ENCODE results near the gene PDIK1L.
A peak's percentile ranks its signal among the peaks of the same experiment; 100 is the strongest.

The PDIK1L gene

GRCh38 chr1:26066857-26067256 is 44.8 kb upstream of the PDIK1L start (continued):
- TF ChIP-seq ZNF610 (tag by site-specific recombination; IDR thresholded peaks at IDR 0.05; ENCODE audit: borderline replicate concordance) (no peak), SP3 (tag by site-specific recombination; IDR thresholded peaks at IDR 0.05) (no peak), ZNF423 (tag by site-specific recombination; IDR thresholded peaks at IDR 0.05) (no peak)

GRCh38 chr1:26067432-26067911 is 44.2 kb upstream of the PDIK1L start, which contains the start of gene TRIM63:
TSS of gene TRIM63 (minus strand) at chr1:26067630. CDS start at chr1:26067494, 136 bp downstream.
- TF ChIP-seq ZNF18 (tag by site-specific recombination; IDR thresholded peaks at IDR 0.05) (no peak), ZNF449 (tag by site-specific recombination; IDR thresholded peaks at IDR 0.05) (peak; percentile 37; the same call in 1 of the 2 replicates)
- ChIA-PET CTCF (interaction anchor here (0.8 kb wide), 1 partner anchor 36 kb away, joined by 3 read pairs; no protein-coding TSS in a partner anchor), POLR2A (interaction anchor here (0.6 kb wide), 1 partner anchor 72 kb away, joined by 11 read pairs; no protein-coding TSS in a partner anchor)
- Histone ChIP-seq H3K9me3 (ENCODE audit: control insufficient read depth, insufficient read depth, low read depth, low read length) (no peaks in the 10 kb centered on the region), H3K36me3 (ENCODE audit: control insufficient read depth in 2 of 2, insufficient read depth in 1 of 2, low read length in 2 of 2) (no peaks in the 10 kb centered on the region), H3K4me1 (ENCODE audit: control insufficient read depth, insufficient read depth, low read length) (no peaks in the 10 kb centered on the region), H3K27ac (ENCODE audit: extremely low read depth, low read depth, low read length) (no peak within 1 kb of the TSS), H3K4me3 (ENCODE audit: low read depth, low read length) (no peak within 1 kb of the TSS)

GRCh38 chr1:26069941-26070295 is 41.7 kb upstream of the PDIK1L start:
- H3K36me3 ChIP-seq (ENCODE audit: control insufficient read depth in 2 of 2, insufficient read depth in 1 of 2, low read length in 2 of 2), result no peaks in the 10 kb centered on the region
- POLR2A ChIA-PET, result no interaction called here
- H3K9me3 ChIP-seq (ENCODE audit: control insufficient read depth, insufficient read depth, low read depth, low read length), result no peaks in the 10 kb centered on the region
- H3K4me3 ChIP-seq (ENCODE audit: low read depth, low read length), result no peak overlapping the region
- TF ChIP-seq ZNF23 (tag by site-specific recombination; IDR thresholded peaks at IDR 0.05; ENCODE audit: borderline replicate concordance) (no peak), ZNF155 (tag by site-specific recombination; IDR thresholded peaks at IDR 0.05) (no peak), OSR2 (tag by site-specific recombination; IDR thresholded peaks at IDR 0.05) (no peak), ZNF664 (tag by site-specific recombination; IDR thresholded peaks at IDR 0.05) (peak; percentile 81; the same call in 1 of the 2 replicates), KLF17 (tag by site-specific recombination; IDR thresholded peaks at IDR 0.05) (no peak)
- H3K4me1 ChIP-seq (ENCODE audit: control insufficient read depth, insufficient read depth, low read length), result no peaks in the 10 kb centered on the region
- CTCF ChIA-PET, result interaction anchor here (0.9 kb wide), 1 partner anchor 10 kb away, joined by 3 read pairs; no protein-coding TSS in a partner anchor
- H3K27ac ChIP-seq (ENCODE audit: extremely low read depth, low read depth, low read length), result no peak overlapping the region

GRCh38 chr1:26070296-26070962 is 41.2 kb upstream of the PDIK1L start:
- TF ChIP-seq TSHZ1 (tag by site-specific recombination; IDR thresholded peaks at IDR 0.05; ENCODE audit: borderline replicate concordance) (no peak), ZNF76 (tag by site-specific recombination; IDR thresholded peaks at IDR 0.05; ENCODE audit: borderline replicate concordance, low read depth) (no peak), ZFP69B (tag by site-specific recombination; IDR thresholded peaks at IDR 0.05) (no peak), ZNF423 (tag by site-specific recombination; IDR thresholded peaks at IDR 0.05) (no peak), CTCF (tag by site-specific recombination; IDR thresholded peaks at IDR 0.05) (no peak), ZNF335 (tag by site-specific recombination; conservative IDR thresholded peaks at IDR 0.05) (peak; percentile 59), OSR2 (tag by site-specific recombination; IDR thresholded peaks at IDR 0.05) (peak; percentile 33; the same call in 1 of the 2 replicates), HOXA7 (CRISPR knock-in tag; IDR thresholded peaks at IDR 0.05; ENCODE audit: borderline replicate concordance) (no peak)
- Histone ChIP-seq H3K9me3 (ENCODE audit: control insufficient read depth, insufficient read depth, low read depth, low read length) (no peaks in the 10 kb centered on the region), H3K4me1 (ENCODE audit: control insufficient read depth, insufficient read depth, low read length) (no peaks in the 10 kb centered on the region), H3K36me3 (ENCODE audit: control insufficient read depth in 2 of 2, insufficient read depth in 1 of 2, low read length in 2 of 2) (no peaks in the 10 kb centered on the region), H3K27ac (ENCODE audit: extremely low read depth, low read depth, low read length) (no peak overlapping the region), H3K4me3 (ENCODE audit: low read depth, low read length) (no peak overlapping the region)
- ChIA-PET CTCF (interaction anchor here (0.9 kb wide), 1 partner anchor 10 kb away, joined by 3 read pairs; no protein-coding TSS in a partner anchor), POLR2A (no interaction called here)

Measured in HEK293 (cell line).